Activated CD4-positive, alpha-beta T cell treated with anti-CD3 and anti-CD28 coated beads, Interleukin-2, amount 10 ng/mL, durations not matched to agents 7 days and 5 days (primary cell): ENCODE results near the gene DCP2. TPM values are rescaled to one million over a fixed set of nuclear protein-coding genes. Genes with fewer than 3 reads are reported as not detected.

Source experiments
- CTCF ChIA-PET: fragments of 350-600 bp; sonication (Branson Sonifier 250); formaldehyde crosslinking; loops from one replicate; lab custom pipeline; 2021; ENCODE audit warnings: antibody characterized with exemption; lab: Charles Lee
- POLR2A ChIA-PET: fragments of 350-600 bp; sonication (Branson Sonifier 250); formaldehyde crosslinking; loops from one replicate; lab custom pipeline; 2021; ENCODE audit warnings: antibody characterized with exemption; lab: Charles Lee
- DNase-seq: peaks from one replicate; pipeline ENCODE4 v3.0.0-alpha.2; 2020
- H3K27ac Mint-ChIP-seq: one replicate; pipeline ENCODE4 v1.8.0; 2021; ENCODE audit warnings: mild to moderate bottlenecking, moderate library complexity, mixed read lengths
- H3K27me3 Mint-ChIP-seq: one replicate; pipeline ENCODE4 v1.8.0; 2021; ENCODE audit warnings: mixed read lengths
- H3K36me3 Mint-ChIP-seq: one replicate; pipeline ENCODE4 v1.8.0; 2021; ENCODE audit warnings: low read depth, mixed read lengths
- H3K4me1 Mint-ChIP-seq: one replicate; pipeline ENCODE4 v1.8.0; 2021; ENCODE audit warnings: mixed read lengths
- H3K4me3 Mint-ChIP-seq: one replicate; pipeline ENCODE4 v1.8.0; 2021; ENCODE audit warnings: mild to moderate bottlenecking, moderate library complexity, mixed read lengths
- H3K9me3 Mint-ChIP-seq: one replicate; pipeline ENCODE4 v1.8.0; 2021; ENCODE audit warnings: mixed read lengths
- total RNA-seq, 2 experiments: library from RNA; stranded (reverse); gene quantifications; one replicate each; pipeline ENCODE4 v1.2.3, GENCODE V29; 2021

The DCP2 gene
- total RNA-seq, 2 experiments from 2014 or later, result 116 to 122 TPM

GRCh38 chr5:113068559-113068958 lies 92.0 kb downstream of the DCP2 start:
- H3K4me1 Mint-ChIP-seq, result peaks cover 11% of the 10 kb centered on the region
- no peak for DNase-seq
- no peaks in the 10 kb centered on the region for H3K36me3 Mint-ChIP-seq
- no peaks in the 10 kb centered on the region for H3K27me3 Mint-ChIP-seq
- no peak overlapping the region for H3K27ac Mint-ChIP-seq
- ChIA-PET POLR2A (no interaction called here), CTCF (interaction anchor here (1.1 to 1.8 kb wide), 2 partner anchors 10 to 15 kb away, joined by 3 to 5 read pairs; no protein-coding TSS in a partner anchor)
- H3K4me3 Mint-ChIP-seq, result no peak overlapping the region
- H3K9me3 Mint-ChIP-seq, result no peaks in the 10 kb centered on the region

Other genes with a start within 250 kb of the DCP2 start
- gene APC, start 238.9 kb upstream of the DCP2 start, total RNA-seq, result 10 to 100 TPM; 21.5 to 25.7 TPM
- 10 to 100 TPM; 51.9 to 64.3 TPM for gene SRP19, start 115.5 kb upstream of the DCP2 start, total RNA-seq
- 10 to 100 TPM; 75.1 to 80.3 TPM for gene REEP5, start 54.6 kb upstream of the DCP2 start, total RNA-seq